ENCODE results near the gene EPX. TPM values are rescaled to one million over a fixed set of nuclear protein-coding genes. Genes with fewer than 3 reads are reported as not detected.
A peak's percentile ranks its signal among the peaks of the same experiment; 100 is the strongest.

EPX gene
- total RNA-seq, 1 experiment from 2014 or later = not detected

DNA sequence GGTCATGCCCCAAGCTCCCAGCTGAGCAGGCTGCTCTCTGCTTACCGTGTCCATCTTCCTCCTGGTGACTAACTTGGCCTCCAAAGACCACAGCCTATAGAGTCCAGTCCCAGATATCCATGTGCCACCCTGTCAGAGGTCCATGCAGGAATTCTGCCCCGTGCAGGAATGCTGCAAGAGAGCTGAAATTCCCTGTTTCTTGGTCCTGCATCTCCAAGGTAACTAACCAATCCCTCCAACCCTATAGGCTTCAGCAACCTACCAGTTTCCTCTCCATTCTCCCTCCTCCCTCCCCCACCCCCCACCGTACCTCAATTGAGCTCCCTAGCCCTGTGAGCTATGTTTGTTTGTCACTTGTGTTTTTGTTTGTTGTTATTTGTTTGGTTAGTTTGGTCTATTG, 36.2 kb downstream of the EPX start:
- DNase-seq (ENCODE audit: low read depth) = no peak

- DNase-seq (ENCODE audit: low read depth) = no peak
Measured at GRCh38 chr17:58229384-58229783, 36.9 kb downstream of the EPX start.

GRCh38 chr17:58229881-58230280, 37.4 kb downstream of the EPX start:
- DNase-seq (ENCODE audit: low read depth) = no peak

DNA sequence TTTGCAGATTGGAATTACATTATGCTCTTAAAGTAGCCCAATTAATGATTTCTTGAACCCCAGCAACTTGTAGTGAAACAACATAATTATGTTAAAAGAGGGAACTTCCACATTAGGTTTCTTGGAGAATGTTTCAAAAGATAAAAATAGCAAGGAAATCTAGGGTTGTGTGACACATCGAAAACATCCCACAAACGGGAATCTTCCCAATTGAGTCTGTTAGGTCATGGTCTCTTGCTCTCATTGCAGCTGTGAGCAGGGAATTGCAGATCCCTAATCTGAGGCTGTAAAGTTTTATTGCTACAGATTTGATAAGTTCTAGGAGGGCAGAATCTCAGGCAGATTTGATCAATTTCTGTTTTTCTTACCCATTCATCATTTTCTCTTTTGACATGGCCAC, 39.1 kb downstream of the EPX start:
- DNase-seq (ENCODE audit: low read depth) = peak; percentile 46

GRCh38 chr17:58232707-58233156, 40.2 kb downstream of the EPX start:
- peak; percentile 60 for DNase-seq (ENCODE audit: low read depth)

DNA sequence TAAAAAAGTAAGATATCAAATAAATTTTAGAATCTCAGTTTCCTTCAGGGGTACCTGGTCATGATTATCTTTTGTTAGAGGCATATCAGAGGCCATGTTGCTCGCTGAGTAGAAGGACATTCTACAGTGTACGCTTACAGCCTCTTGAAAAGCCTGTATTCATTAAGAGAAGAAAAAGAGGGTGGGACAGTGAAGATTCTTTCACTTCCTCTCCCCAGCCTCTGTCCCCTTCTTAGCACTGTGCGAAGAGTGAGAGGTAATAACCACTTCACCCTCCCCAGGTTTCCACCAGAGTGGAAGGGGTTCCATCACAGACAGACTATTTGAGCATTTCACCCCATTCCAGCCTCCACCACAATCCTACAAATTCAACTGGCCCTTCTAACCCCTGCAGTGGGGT, 41.0 kb downstream of the EPX start:
- no peak for DNase-seq (ENCODE audit: low read depth)

DNA sequence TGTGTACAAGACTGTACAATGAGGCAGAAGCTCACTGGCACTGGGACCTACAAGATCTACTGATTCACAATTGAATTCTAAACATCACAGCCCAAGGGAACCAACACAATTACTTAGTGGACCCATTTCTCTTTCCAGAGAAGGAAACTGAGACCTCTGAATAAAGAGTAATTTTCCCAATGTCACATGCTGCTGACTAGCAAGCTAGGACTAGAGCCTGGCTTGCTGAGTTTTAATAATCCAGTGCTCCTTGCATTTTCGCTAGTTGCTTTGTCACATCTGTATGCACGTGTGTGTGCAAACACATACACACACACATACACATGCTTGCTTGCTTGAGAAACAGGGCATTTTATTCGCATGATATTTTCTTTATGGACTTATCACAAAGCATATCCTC, 42.0 kb downstream of the EPX start:
- no peak for DNase-seq (ENCODE audit: low read depth)

DNA sequence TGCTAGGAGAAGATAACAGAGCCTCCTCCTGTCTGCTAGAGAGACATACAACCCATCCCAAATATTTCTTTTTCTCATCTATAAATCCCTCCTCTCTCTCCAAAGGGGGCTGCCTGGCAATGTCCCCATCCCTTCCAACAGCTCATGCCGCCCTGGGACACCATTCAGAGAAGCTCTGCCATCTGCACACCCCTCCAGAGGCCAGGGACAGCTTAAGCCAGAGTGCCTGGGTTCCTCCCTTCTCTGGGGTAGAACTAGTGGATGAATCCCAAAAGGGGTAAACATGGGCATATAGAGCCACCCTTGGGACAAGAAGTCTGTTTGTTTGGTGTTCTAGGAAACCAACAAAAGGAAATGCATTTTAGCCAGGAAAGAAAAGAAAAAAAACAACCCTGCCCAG, 43.3 kb downstream of the EPX start:
- no peak for DNase-seq (ENCODE audit: low read depth)

- no peak for DNase-seq (ENCODE audit: low read depth)
Measured at GRCh38 chr17:58236394-58236793, 43.9 kb downstream of the EPX start.

GRCh38 chr17:58238147-58238634, 45.7 kb downstream of the EPX start, which contains the start of gene LPO:
TSS of gene LPO (plus strand) at chr17:58238584. CDS start at chr17:58242980, 4,396 bp downstream.
- DNase-seq (ENCODE audit: low read depth) = no peak

- DNase-seq (ENCODE audit: low read depth) = no peak
Measured at GRCh38 chr17:58239987-58240386, 47.5 kb downstream of the EPX start.

DNA sequence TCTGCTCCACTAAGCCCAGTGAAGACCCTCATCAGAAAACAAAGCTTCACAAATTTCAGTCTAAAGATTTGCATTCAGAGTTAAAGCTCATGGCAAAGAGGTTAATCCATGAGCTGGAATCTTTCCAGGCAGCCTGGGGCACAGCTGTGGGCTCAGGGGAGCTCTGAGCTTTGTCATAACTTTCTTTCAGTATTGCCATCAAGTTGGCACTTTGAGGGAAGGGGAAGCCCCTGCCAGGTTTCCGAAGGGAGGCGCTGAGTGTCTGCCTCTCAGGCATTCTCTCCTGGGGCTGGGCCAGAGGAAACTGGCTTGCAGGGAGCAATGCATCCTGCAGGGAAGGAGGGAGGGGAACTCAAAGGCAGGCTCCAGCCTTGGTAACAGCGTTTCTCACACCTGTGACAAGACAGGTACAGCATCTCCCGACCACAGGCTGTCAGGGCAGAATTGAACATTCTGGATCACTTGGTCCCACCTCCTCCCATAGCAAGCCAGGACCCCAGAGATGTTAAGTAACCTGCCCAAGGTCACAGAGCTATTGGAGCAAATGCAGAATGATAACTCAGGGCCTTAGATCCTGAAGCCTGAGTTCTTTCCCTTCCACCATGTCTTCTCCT, 49.8 kb downstream of the EPX start:
- DNase-seq (ENCODE audit: low read depth) = no peak

GRCh38 chr17:58244963-58245362, 52.4 kb downstream of the EPX start:
- no peak for DNase-seq (ENCODE audit: low read depth)

- no peak for DNase-seq (ENCODE audit: low read depth)
Measured at GRCh38 chr17:58245428-58246103, 53.0 kb downstream of the EPX start.

DNA sequence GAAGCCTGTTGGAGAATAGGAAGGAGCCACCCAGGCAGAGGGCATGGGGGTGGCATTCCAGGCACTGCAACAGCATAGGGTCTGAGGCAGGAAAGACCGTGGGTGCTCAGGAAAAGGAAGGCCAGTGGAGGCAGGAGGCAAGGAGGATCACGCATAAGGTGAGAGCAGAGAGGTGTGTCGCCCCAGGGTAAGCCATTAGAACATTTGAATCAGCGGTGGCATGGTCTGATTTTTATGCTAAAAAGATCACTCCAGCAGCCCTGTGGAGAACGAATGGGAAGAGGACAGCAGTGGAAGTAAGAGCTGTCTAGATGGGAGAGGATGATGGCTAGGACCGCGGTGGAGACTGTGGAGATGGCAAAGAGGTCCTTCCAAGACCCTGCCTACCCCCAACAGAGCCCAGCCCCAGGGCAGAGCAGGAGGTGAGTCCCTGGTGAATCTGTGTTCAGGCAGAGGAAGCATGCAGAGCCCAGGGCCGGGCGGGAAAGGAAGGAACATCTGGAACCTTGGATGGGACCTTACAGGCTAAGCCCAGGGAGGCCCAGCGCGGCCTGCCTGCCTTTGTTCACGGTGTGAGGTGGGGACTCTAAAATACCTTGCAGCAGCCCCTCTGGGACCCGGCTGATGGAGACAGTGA, 53.7 kb downstream of the EPX start:
- no peak for DNase-seq (ENCODE audit: low read depth)

GRCh38 chr17:58246781-58247180, 54.3 kb downstream of the EPX start:
- DNase-seq (ENCODE audit: low read depth) = no peak

GRCh38 chr17:58247511-58248363, 55.2 kb downstream of the EPX start:
- DNase-seq (ENCODE audit: low read depth) = no peak

- DNase-seq (ENCODE audit: low read depth) = no peak
Measured at GRCh38 chr17:58248955-58249269, 56.4 kb downstream of the EPX start.

- DNase-seq (ENCODE audit: low read depth) = peak; percentile 16
Measured at GRCh38 chr17:58249270-58250133, 57.0 kb downstream of the EPX start.

DNA sequence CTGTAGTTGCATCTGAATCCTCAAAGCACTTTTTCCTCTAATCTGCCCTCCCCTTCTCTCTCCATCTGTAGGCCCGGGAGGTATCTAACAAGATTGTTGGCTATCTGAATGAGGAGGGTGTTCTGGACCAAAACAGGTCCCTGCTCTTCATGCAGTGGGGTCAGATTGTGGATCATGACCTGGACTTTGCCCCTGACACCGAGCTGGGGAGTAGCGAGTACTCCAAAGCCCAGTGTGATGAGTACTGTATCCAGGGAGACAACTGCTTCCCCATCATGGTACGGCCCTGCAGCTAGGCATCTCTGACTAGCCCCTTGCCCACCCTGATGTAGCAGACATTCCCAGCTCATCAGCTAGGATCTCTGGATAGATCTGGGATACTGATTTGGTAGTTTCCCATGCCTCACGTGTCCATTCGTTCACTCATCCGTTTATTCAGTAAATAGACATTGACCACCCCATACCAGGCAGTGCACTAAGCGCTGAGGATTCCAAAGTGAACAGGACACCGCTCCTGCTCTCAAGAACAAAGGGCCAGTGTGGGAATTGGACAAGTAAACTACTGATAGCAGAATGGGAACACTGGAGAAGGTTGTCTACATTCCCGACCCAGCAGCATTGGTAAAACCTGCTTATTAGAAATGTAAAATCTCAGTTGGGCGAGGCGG, 58.0 kb downstream of the EPX start:
- DNase-seq (ENCODE audit: low read depth) = no peak

DNA sequence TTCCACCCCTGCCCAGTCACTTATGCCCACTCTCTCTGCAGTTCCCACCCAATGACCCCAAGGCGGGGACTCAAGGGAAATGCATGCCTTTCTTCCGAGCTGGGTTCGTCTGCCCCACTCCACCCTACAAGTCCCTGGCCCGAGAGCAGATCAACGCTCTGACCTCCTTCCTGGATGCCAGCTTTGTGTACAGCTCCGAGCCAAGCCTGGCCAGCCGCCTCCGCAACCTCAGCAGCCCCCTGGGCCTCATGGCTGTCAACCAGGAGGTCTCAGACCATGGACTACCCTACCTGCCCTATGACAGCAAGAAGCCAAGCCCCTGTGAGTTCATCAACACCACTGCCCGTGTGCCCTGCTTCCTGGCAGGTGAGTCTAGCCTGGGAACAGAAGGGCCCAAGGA, 59.6 kb downstream of the EPX start:
- no peak for DNase-seq (ENCODE audit: low read depth)

All from RPMI7951 (cell line).